ENCODE measurements around the gene HMCN2. TPM values are rescaled to one million over a fixed set of nuclear protein-coding genes. Genes with fewer than 3 reads are reported as not detected.

HMCN2 gene
- total RNA-seq, 2 donors from 2014 or later: 20.1 to 30.6 TPM

GRCh38 chr9:130222833-130223232 is 42.7 kb upstream of the HMCN2 start:
- H3K27ac ChIP-seq: no peak overlapping the region
- H3K9me3 ChIP-seq: no peaks in the 10 kb centered on the region
- no peaks in the 10 kb centered on the region for H3K4me1 ChIP-seq
- no peaks in the 10 kb centered on the region for H3K36me3 ChIP-seq
- H3K9ac ChIP-seq (ENCODE audit: low read depth in 2 of 2, low read length in 2 of 2): no peak overlapping the region
- no peak overlapping the region for H3K4me3 ChIP-seq
- no peak for DNase-seq
- intact Hi-C loops (cut with DNase I): no loop called here
- no peaks in the 10 kb centered on the region for H3K27me3 ChIP-seq
- TF ChIP-seq CTCF (IDR thresholded peaks at IDR 0.05): no peak

- no peak overlapping the region for H3K9ac ChIP-seq (ENCODE audit: low read depth in 2 of 2, low read length in 2 of 2)
- no peaks in the 10 kb centered on the region for H3K4me1 ChIP-seq
- TF ChIP-seq CTCF (IDR thresholded peaks at IDR 0.05): no peak
- H3K4me3 ChIP-seq: no peak overlapping the region
- no peaks in the 10 kb centered on the region for H3K36me3 ChIP-seq
- H3K9me3 ChIP-seq: no peaks in the 10 kb centered on the region
- no peak for DNase-seq
- H3K27me3 ChIP-seq: no peaks in the 10 kb centered on the region
- intact Hi-C loops (cut with DNase I): no loop called here
- H3K27ac ChIP-seq: no peak overlapping the region
Observed at GRCh38 chr9:130225071-130225470, 40.5 kb upstream of the HMCN2 start.

- TF ChIP-seq CTCF (IDR thresholded peaks at IDR 0.05): no peak
- Histone ChIP-seq H3K27ac (no peak overlapping the region), H3K9ac (ENCODE audit: low read depth in 2 of 2, low read length in 2 of 2) (no peak overlapping the region), H3K27me3 (no peaks in the 10 kb centered on the region), H3K9me3 (no peaks in the 10 kb centered on the region), H3K36me3 (no peaks in the 10 kb centered on the region), H3K4me3 (no peak overlapping the region), H3K4me1 (no peaks in the 10 kb centered on the region)
- no peak for DNase-seq
- intact Hi-C loops (cut with DNase I): no loop called here
Observed at GRCh38 chr9:130225586-130225985, 40.0 kb upstream of the HMCN2 start.

GRCh38 chr9:130226112-130226511 is 39.4 kb upstream of the HMCN2 start:
- DNase-seq: no peak
- no peak for TF ChIP-seq CTCF (IDR thresholded peaks at IDR 0.05)
- Histone ChIP-seq H3K36me3 (no peaks in the 10 kb centered on the region), H3K4me3 (no peak overlapping the region), H3K27ac (no peak overlapping the region), H3K9me3 (no peaks in the 10 kb centered on the region), H3K4me1 (no peaks in the 10 kb centered on the region), H3K9ac (ENCODE audit: low read depth in 2 of 2, low read length in 2 of 2) (no peak overlapping the region), H3K27me3 (no peaks in the 10 kb centered on the region)
- intact Hi-C loops (cut with DNase I): no loop called here

GRCh38 chr9:130227833-130228232 is 37.7 kb upstream of the HMCN2 start:
- no peak for TF ChIP-seq CTCF (IDR thresholded peaks at IDR 0.05)
- DNase-seq: no peak
- no peaks in the 10 kb centered on the region for H3K9me3 ChIP-seq
- no peak overlapping the region for H3K9ac ChIP-seq (ENCODE audit: low read depth in 2 of 2, low read length in 2 of 2)
- intact Hi-C loops (cut with DNase I): no loop called here
- no peak overlapping the region for H3K4me3 ChIP-seq
- H3K4me1 ChIP-seq: no peaks in the 10 kb centered on the region
- no peaks in the 10 kb centered on the region for H3K27me3 ChIP-seq
- H3K27ac ChIP-seq: no peak overlapping the region
- H3K36me3 ChIP-seq: no peaks in the 10 kb centered on the region

- H3K36me3 ChIP-seq: no peaks in the 10 kb centered on the region
- no peak overlapping the region for H3K27ac ChIP-seq
- no peaks in the 10 kb centered on the region for H3K27me3 ChIP-seq
- no peak overlapping the region for H3K9ac ChIP-seq (ENCODE audit: low read depth in 2 of 2, low read length in 2 of 2)
- no peak for TF ChIP-seq CTCF (IDR thresholded peaks at IDR 0.05)
- no peaks in the 10 kb centered on the region for H3K9me3 ChIP-seq
- H3K4me1 ChIP-seq: no peaks in the 10 kb centered on the region
- no peak overlapping the region for H3K4me3 ChIP-seq
- no peak for DNase-seq
- intact Hi-C loops (cut with DNase I): loop anchor here (5.0 to 10.0 kb wide), 2 partner anchors 72 to 345 kb away; no protein-coding TSS in a partner anchor
Observed at GRCh38 chr9:130229759-130230158, 35.8 kb upstream of the HMCN2 start.
